K562 (cell line): ENCODE data around the gene SUFU. TPM values are rescaled to one million over a fixed set of nuclear protein-coding genes. Genes with fewer than 3 reads are reported as not detected.

ENCODE experiments used
- HCFC1 ChIP-seq: IDR thresholded peaks from 2 replicates; pipeline ENCODE4 v1.6.1; 2012; ENCODE audit warnings: low read depth, low read length, improper control_type of control experiment
- JUN ChIP-seq, 2 experiments: sonication (generic) in 1 of 2; formaldehyde crosslinking in 1 of 2; IDR thresholded peaks; 2 replicates each; pipeline versions ENCODE4 v1.6.1 to v1.8.0; 2012 to 2022; ENCODE audit warnings: borderline replicate concordance in 2 of 2, mild to moderate bottlenecking in 2 of 2, improper control_type of control experiment in 1 of 2, low read depth in 1 of 2, low read length in 1 of 2, missing genetic modification reagents in 1 of 2
- JUND ChIP-seq, 2 experiments: IDR thresholded peaks; 2 replicates in 1 of 2; 3 replicates in 1 of 2; pipeline ENCODE4 v1.6.1; 2011; ENCODE audit warnings: borderline replicate concordance in 2 of 2, low read depth in 2 of 2, low read length in 2 of 2, improper control_type of control experiment in 1 of 2, missing biosample characterization in 1 of 2, missing genetic modification characterization in 1 of 2, missing genetic modification reagents in 1 of 2
- KDM5B ChIP-seq: fragments of 200-600 bp; sonication (generic); IDR thresholded peaks from 2 replicates; pipeline ENCODE4 v1.6.1; 2012; ENCODE audit warnings: low read depth, mild to moderate bottlenecking, moderate library complexity, low read length, control low read depth, inconsistent platforms; ENCODE audit not compliant: insufficient replicate concordance
- SAFB2 ChIP-seq: fragments of 200-400 bp; formaldehyde crosslinking; IDR thresholded peaks from 2 replicates; pipeline ENCODE4 v1.6.1; 2018; ENCODE audit warnings: borderline replicate concordance, low read length, low read depth, moderate library complexity; ENCODE audit not compliant: severe bottlenecking
- ZBED1 ChIP-seq: IDR thresholded peaks from 2 replicates; pipeline ENCODE4 v1.6.1; 2014
- ZBTB40 ChIP-seq, 2 experiments: fragments of 450-650 bp in 1 of 2; sonication (generic) in 1 of 2; formaldehyde crosslinking in 1 of 2; IDR thresholded peaks; 2 replicates each; pipeline versions ENCODE4 v1.7.1 to v1.9.0; 2016 to 2022; ENCODE audit warnings: inconsistent platforms in 1 of 2, mild to moderate bottlenecking in 1 of 2, missing genetic modification reagents in 1 of 2
- ZNF41 ChIP-seq: fragments of 250-450 bp; sonication (Bioruptor Pico); conservative IDR thresholded peaks from 2 replicates; pipeline ENCODE4 v1.4.0; 2020; ENCODE audit warnings: mild to moderate bottlenecking
- ZSCAN32 ChIP-seq: fragments of 450-650 bp; formaldehyde crosslinking; IDR thresholded peaks from 2 replicates; pipeline ENCODE4 v1.4.0; 2020; ENCODE audit warnings: mild to moderate bottlenecking, moderate library complexity
- polyA plus RNA-seq, 8 experiments: library from polyadenylated mRNA; depleted of rRNA in 4 of 8; stranded (reverse) in 5 of 8; unstranded in 3 of 8; fragments of >200 nt; fragmentation: Nextera tagmentation in 2 of 8; fragmentation: Illumina TruSeq in 1 of 8; extraction: Ambion mirVana in 2 of 8; extraction: Trizol in 1 of 8; gene quantifications; 2 replicates each; pipeline versions ENCODE4 v1.2.1 to v1.2.3, GENCODE V29; 2011 to 2014; ENCODE audit warnings: inconsistent platforms in 1 of 8, missing spikeins in 1 of 8
- total RNA-seq, 7 experiments: library from RNA; depleted of rRNA in 6 of 7; stranded (reverse); fragments of >200 nt in 6 of 7; fragmentation: Illumina TruSeq in 2 of 7; extraction: Trizol in 2 of 7; gene quantifications; 2 replicates each; pipeline versions ENCODE4 v1.2.1 to v1.2.3, GENCODE V29; 2011 to 2021; ENCODE audit warnings: low replicate concordance in 1 of 7
- TF ChIP-seq, protein P1 (sequence below): fragments of 450-650 bp; IDR thresholded peaks from 2 replicates; pipeline ENCODE4 v1.6.1; 2016; ENCODE audit warnings: low read depth, mild to moderate bottlenecking, moderate library complexity
- TF ChIP-seq, protein P2 (sequence below), 3 experiments: fragments of 200-800 bp in 1 of 3; fragments of 250-450 bp in 1 of 3; fragments of 450-650 bp in 1 of 3; sonication (Bioruptor Pico) in 1 of 3; sonication (Bioruptor generic) in 1 of 3; formaldehyde crosslinking in 1 of 3; IDR thresholded peaks; 2 replicates each; pipeline versions ENCODE4 v1.6.1 to v1.8.0; 2016 to 2022; ENCODE audit warnings: mild to moderate bottlenecking in 2 of 3, missing genetic modification characterization in 2 of 3, missing compliant biosample characterization in 1 of 3, moderate library complexity in 1 of 3

The SUFU gene
- total and polyA plus RNA-seq, 9 of the 15 experiments (the other 6 are each of a cell fraction or from before 2014, with no cell fraction given), result 0.59 to 6.3 (median 0.82) TPM

DNA sequence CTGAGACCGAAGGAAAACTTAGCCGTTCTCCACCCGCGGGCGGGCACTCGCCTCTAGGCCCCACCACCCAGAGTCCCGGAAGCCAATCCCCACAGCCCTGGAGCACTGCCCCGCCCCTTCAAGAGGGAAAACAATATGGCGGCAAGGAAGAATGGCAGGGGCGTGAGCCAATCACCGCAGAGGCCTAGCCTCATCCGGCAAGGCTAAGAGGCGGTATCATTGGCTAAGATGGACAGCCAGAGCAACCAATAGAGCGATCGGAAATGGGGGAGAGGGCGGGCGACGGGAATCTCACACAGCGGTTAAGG, 1.8 kb upstream of the SUFU start (continued):
- TF ChIP-seq ZBTB40 (IDR thresholded peaks at IDR 0.05) (peak; percentile 77), ZBTB40 (CRISPR knock-in tag; IDR thresholded peaks at IDR 0.05) (no peak), JUND (IDR thresholded peaks at IDR 0.05; ENCODE audit: borderline replicate concordance, low read depth, low read length) (peak; percentile 18; the same call in 1 of the 2 replicates), JUND (tag; IDR thresholded peaks at IDR 0.05; ENCODE audit: borderline replicate concordance, low read depth, low read length) (no peak), ZNF41 (no peak), SAFB2 (no peak), ZBED1 (no peak), ZSCAN32 (CRISPR knock-in tag) (no peak), KDM5B (no peak), JUN (IDR thresholded peaks at IDR 0.05; ENCODE audit: borderline replicate concordance, low read depth, low read length) (no peak), JUN (CRISPR knock-in tag; IDR thresholded peaks at IDR 0.05; ENCODE audit: borderline replicate concordance) (no peak), HCFC1 (0 out of 2 replicates have a peak, but pooled peaks have one; percentile 4)
- TF ChIP-seq, protein P1, sequence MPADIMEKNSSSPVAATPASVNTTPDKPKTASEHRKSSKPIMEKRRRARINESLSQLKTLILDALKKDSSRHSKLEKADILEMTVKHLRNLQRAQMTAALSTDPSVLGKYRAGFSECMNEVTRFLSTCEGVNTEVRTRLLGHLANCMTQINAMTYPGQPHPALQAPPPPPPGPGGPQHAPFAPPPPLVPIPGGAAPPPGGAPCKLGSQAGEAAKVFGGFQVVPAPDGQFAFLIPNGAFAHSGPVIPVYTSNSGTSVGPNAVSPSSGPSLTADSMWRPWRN, result no peak
- TF ChIP-seq, protein P2, sequence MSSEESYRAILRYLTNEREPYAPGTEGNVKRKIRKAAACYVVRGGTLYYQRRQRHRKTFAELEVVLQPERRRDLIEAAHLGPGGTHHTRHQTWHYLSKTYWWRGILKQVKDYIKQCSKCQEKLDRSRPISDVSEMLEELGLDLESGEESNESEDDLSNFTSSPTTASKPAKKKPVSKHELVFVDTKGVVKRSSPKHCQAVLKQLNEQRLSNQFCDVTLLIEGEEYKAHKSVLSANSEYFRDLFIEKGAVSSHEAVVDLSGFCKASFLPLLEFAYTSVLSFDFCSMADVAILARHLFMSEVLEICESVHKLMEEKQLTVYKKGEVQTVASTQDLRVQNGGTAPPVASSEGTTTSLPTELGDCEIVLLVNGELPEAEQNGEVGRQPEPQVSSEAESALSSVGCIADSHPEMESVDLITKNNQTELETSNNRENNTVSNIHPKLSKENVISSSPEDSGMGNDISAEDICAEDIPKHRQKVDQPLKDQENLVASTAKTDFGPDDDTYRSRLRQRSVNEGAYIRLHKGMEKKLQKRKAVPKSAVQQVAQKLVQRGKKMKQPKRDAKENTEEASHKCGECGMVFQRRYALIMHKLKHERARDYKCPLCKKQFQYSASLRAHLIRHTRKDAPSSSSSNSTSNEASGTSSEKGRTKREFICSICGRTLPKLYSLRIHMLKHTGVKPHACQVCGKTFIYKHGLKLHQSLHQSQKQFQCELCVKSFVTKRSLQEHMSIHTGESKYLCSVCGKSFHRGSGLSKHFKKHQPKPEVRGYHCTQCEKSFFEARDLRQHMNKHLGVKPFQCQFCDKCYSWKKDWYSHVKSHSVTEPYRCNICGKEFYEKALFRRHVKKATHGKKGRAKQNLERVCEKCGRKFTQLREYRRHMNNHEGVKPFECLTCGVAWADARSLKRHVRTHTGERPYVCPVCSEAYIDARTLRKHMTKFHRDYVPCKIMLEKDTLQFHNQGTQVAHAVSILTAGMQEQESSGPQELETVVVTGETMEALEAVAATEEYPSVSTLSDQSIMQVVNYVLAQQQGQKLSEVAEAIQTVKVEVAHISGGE (CRISPR knock-in tag; IDR thresholded peaks at IDR 0.05), result no peak
